HG02852 (cell line): Measurements from ENCODE around the gene ZC3H13.

Experiments
- ATAC-seq: cut with Tn5 transposase; IDR thresholded peaks from one replicate; pipeline ENCODE4 v1.9.1; 2021; ENCODE audit warnings: mild to moderate bottlenecking, moderate library complexity; ENCODE audit not compliant: unreplicated experiment

ZC3H13 gene

GRCh38 chr13:46052319-46053161, at the start of gene ZC3H13:
ZC3H13 (minus strand) TSS chr13:46052746; CDS start chr13:46045507, 7,239 bp downstream.
- peak; percentile 99 for ATAC-seq

GRCh38 chr13:46102255-46102605, 49.7 kb upstream of the ZC3H13 start:
- ATAC-seq = no peak

GRCh38 chr13:46101484-46102254, 49.1 kb upstream of the ZC3H13 start:
- no peak for ATAC-seq

- ATAC-seq = no peak
Measured at GRCh38 chr13:46101002-46101401, 48.5 kb upstream of the ZC3H13 start.

GRCh38 chr13:46100191-46100815, 47.8 kb upstream of the ZC3H13 start:
- peak; percentile 52 for ATAC-seq

- no peak for ATAC-seq
Measured at GRCh38 chr13:46097663-46098062, 45.1 kb upstream of the ZC3H13 start.

- ATAC-seq = no peak
Measured at GRCh38 chr13:46097015-46097414, 44.5 kb upstream of the ZC3H13 start.

- no peak for ATAC-seq
Measured at GRCh38 chr13:46094478-46094877, 41.9 kb upstream of the ZC3H13 start.

GRCh38 chr13:46088821-46089562, 36.4 kb upstream of the ZC3H13 start:
- no peak for ATAC-seq

- no peak for ATAC-seq
Measured at GRCh38 chr13:46087481-46087880, 34.9 kb upstream of the ZC3H13 start.

- ATAC-seq = no peak
Measured at GRCh38 chr13:46086985-46087384, 34.4 kb upstream of the ZC3H13 start.

GRCh38 chr13:46086421-46086922, 33.9 kb upstream of the ZC3H13 start:
- no peak for ATAC-seq

GRCh38 chr13:46085737-46086136, 33.2 kb upstream of the ZC3H13 start:
- no peak for ATAC-seq

GRCh38 chr13:46082324-46082723, 29.8 kb upstream of the ZC3H13 start:
- ATAC-seq = no peak

- ATAC-seq = no peak
Measured at GRCh38 chr13:46079770-46080169, 27.2 kb upstream of the ZC3H13 start.

GRCh38 chr13:46077265-46077664, 24.7 kb upstream of the ZC3H13 start:
- no peak for ATAC-seq

- no peak for ATAC-seq
Measured at GRCh38 chr13:46076827-46077226, 24.3 kb upstream of the ZC3H13 start.

- no peak for ATAC-seq
Measured at GRCh38 chr13:46075811-46076210, 23.3 kb upstream of the ZC3H13 start.

GRCh38 chr13:46071590-46072249, 19.2 kb upstream of the ZC3H13 start:
- peak; percentile 95 for ATAC-seq

- ATAC-seq = no peak
Measured at GRCh38 chr13:46063292-46063691, 10.7 kb upstream of the ZC3H13 start.
